ENCODE measurements around the gene ADGRG3. TPM values are rescaled to one million over a fixed set of nuclear protein-coding genes. Genes with fewer than 3 reads are reported as not detected.

The ADGRG3 gene
- total and polyA plus RNA-seq, 2 of the 13 experiments (the other 11 are each of a cell fraction or from before 2014, with no cell fraction given): 2.7 to 11.8 TPM

DNA sequence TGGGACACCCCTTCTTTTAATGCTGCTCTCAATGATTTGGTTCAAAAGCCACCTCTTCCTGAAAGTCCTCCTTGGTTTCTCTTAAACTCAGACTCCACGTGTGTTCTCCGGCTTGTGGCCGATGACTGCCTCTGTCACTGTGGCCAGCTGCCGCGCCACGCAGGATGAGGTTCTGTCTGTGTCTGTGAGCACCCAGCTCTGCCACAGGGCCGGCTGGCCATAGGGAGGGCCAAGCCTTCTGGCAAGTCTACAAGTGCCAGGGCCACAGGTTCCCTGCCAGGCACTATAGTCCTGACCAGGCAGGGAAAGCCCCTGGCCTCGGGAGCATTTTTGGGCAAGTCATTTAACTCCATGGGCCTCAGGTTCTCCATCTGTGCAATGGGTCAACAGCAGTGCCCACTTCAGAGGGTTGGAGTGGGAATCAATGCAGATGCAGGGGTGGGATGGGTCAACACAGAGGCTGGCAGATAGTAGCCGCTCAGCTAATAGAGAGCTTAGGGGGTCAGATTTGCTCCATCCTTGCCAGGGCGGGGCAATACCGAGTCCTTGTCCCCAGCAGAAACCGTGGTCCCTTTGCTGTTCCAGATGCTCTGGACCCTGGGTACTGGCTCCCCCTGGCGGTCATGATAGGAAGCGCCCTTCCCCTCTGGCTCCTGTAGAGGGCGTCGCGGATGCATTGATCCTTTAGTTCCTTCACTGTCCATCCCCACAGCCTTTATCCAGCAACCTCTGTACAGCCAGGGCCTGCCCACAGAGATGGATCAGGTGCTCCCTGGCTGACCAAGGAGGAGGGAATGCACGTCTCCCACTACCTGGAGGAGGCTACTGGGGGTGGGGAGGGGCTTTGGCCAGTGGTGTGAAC lies 19.3 kb upstream of the ADGRG3 start (continued):
- TF ChIP-seq, protein P1, sequence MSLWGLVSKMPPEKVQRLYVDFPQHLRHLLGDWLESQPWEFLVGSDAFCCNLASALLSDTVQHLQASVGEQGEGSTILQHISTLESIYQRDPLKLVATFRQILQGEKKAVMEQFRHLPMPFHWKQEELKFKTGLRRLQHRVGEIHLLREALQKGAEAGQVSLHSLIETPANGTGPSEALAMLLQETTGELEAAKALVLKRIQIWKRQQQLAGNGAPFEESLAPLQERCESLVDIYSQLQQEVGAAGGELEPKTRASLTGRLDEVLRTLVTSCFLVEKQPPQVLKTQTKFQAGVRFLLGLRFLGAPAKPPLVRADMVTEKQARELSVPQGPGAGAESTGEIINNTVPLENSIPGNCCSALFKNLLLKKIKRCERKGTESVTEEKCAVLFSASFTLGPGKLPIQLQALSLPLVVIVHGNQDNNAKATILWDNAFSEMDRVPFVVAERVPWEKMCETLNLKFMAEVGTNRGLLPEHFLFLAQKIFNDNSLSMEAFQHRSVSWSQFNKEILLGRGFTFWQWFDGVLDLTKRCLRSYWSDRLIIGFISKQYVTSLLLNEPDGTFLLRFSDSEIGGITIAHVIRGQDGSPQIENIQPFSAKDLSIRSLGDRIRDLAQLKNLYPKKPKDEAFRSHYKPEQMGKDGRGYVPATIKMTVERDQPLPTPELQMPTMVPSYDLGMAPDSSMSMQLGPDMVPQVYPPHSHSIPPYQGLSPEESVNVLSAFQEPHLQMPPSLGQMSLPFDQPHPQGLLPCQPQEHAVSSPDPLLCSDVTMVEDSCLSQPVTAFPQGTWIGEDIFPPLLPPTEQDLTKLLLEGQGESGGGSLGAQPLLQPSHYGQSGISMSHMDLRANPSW (CRISPR knock-in tag; IDR thresholded peaks at IDR 0.05; ENCODE audit: borderline replicate concordance): no peak
- no peak for TF ChIP-seq TBX3 (IDR thresholded peaks at IDR 0.05; ENCODE audit: borderline replicate concordance)
- TF ChIP-seq, protein P2, sequence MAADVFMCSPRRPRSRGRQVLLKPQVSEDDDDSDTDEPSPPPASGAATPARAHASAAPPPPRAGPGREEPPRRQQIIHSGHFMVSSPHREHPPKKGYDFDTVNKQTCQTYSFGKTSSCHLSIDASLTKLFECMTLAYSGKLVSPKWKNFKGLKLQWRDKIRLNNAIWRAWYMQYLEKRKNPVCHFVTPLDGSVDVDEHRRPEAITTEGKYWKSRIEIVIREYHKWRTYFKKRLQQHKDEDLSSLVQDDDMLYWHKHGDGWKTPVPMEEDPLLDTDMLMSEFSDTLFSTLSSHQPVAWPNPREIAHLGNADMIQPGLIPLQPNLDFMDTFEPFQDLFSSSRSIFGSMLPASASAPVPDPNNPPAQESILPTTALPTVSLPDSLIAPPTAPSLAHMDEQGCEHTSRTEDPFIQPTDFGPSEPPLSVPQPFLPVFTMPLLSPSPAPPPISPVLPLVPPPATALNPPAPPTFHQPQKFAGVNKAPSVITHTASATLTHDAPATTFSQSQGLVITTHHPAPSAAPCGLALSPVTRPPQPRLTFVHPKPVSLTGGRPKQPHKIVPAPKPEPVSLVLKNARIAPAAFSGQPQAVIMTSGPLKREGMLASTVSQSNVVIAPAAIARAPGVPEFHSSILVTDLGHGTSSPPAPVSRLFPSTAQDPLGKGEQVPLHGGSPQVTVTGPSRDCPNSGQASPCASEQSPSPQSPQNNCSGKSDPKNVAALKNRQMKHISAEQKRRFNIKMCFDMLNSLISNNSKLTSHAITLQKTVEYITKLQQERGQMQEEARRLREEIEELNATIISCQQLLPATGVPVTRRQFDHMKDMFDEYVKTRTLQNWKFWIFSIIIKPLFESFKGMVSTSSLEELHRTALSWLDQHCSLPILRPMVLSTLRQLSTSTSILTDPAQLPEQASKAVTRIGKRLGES (CRISPR knock-in tag; IDR thresholded peaks at IDR 0.05; ENCODE audit: borderline replicate concordance): no peak
- TF ChIP-seq, protein P3, sequence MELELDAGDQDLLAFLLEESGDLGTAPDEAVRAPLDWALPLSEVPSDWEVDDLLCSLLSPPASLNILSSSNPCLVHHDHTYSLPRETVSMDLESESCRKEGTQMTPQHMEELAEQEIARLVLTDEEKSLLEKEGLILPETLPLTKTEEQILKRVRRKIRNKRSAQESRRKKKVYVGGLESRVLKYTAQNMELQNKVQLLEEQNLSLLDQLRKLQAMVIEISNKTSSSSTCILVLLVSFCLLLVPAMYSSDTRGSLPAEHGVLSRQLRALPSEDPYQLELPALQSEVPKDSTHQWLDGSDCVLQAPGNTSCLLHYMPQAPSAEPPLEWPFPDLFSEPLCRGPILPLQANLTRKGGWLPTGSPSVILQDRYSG (CRISPR knock-in tag; IDR thresholded peaks at IDR 0.05): peak; percentile 45; the same call in 1 of the 2 replicates
- TF ChIP-seq ZBTB10 (CRISPR knock-in tag; IDR thresholded peaks at IDR 0.05; ENCODE audit: borderline replicate concordance): no peak
- no peak for TF ChIP-seq ZSCAN22 (CRISPR knock-in tag; IDR thresholded peaks at IDR 0.05)
- no peak; the same call in 1 of the 2 replicates for TF ChIP-seq SAFB2 (CRISPR knock-in tag; IDR thresholded peaks at IDR 0.05; ENCODE audit: borderline replicate concordance, low read depth)
- TF ChIP-seq ZNF512B (CRISPR knock-in tag; IDR thresholded peaks at IDR 0.05; ENCODE audit: borderline replicate concordance): no peak
- no peak for TF ChIP-seq TCF7L2 (IDR thresholded peaks at IDR 0.05; ENCODE audit: low read depth, low read length)
- peak; percentile 77 for TF ChIP-seq GATAD2A (CRISPR knock-in tag; IDR thresholded peaks at IDR 0.05)
- no peak for TF ChIP-seq NCOR1 (IDR thresholded peaks at IDR 0.05; ENCODE audit: borderline replicate concordance, low read length)
- no peak for TF ChIP-seq ZC3H13 (CRISPR knock-in tag; IDR thresholded peaks at IDR 0.05)
- TF ChIP-seq, protein P4, sequence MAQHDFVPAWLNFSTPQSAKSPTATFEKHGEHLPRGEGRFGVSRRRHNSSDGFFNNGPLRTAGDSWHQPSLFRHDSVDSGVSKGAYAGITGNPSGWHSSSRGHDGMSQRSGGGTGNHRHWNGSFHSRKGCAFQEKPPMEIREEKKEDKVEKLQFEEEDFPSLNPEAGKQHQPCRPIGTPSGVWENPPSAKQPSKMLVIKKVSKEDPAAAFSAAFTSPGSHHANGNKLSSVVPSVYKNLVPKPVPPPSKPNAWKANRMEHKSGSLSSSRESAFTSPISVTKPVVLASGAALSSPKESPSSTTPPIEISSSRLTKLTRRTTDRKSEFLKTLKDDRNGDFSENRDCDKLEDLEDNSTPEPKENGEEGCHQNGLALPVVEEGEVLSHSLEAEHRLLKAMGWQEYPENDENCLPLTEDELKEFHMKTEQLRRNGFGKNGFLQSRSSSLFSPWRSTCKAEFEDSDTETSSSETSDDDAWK (CRISPR knock-in tag; IDR thresholded peaks at IDR 0.05): no peak

Measured in HepG2 (cell line).